SHP77 (cell line): Measurements from ENCODE around the gene TMA16.
"Not testable (repeated sequence)": the region's sequence is repeated elsewhere in the genome, so short reads cannot be mapped to it uniquely, and the experiment has no call there.

Experiments used
- DNase-seq, 2 experiments: peaks; one replicate each; lab custom pipeline; 2025; lab: John Stamatoyannopoulos, UW

TMA16 gene

GRCh38 chr4:163515198-163515597 is 20.7 kb downstream of the TMA16 start:
- no peak for DNase-seq

- no peak for DNase-seq
Measured at GRCh38 chr4:163523791-163524365, 29.4 kb downstream of the TMA16 start.

- no peak for DNase-seq
Measured at GRCh38 chr4:163525982-163526381, 31.5 kb downstream of the TMA16 start.

GRCh38 chr4:163527172-163527571 is 32.7 kb downstream of the TMA16 start:
- no peak for DNase-seq

GRCh38 chr4:163528653-163529052 is 34.2 kb downstream of the TMA16 start:
- DNase-seq, result no peak

GRCh38 chr4:163534056-163534455 is 39.6 kb downstream of the TMA16 start:
- no peak for DNase-seq

GRCh38 chr4:163535657-163536056 is 41.2 kb downstream of the TMA16 start:
- DNase-seq, result no peak

GRCh38 chr4:163536091-163536490 is 41.6 kb downstream of the TMA16 start:
- DNase-seq, result no peak

- no peak for DNase-seq
Measured at GRCh38 chr4:163537114-163537513, 42.6 kb downstream of the TMA16 start.

- DNase-seq, result not testable (repeated sequence)
Measured at GRCh38 chr4:163538820-163539219, 44.3 kb downstream of the TMA16 start.

GRCh38 chr4:163540448-163540847 is 46.0 kb downstream of the TMA16 start:
- no peak for DNase-seq

- DNase-seq, result no peak
Measured at GRCh38 chr4:163540977-163541376, 46.5 kb downstream of the TMA16 start.

GRCh38 chr4:163542275-163542674 is 47.8 kb downstream of the TMA16 start:
- DNase-seq, result no peak

GRCh38 chr4:163544407-163545038 is 50.0 kb downstream of the TMA16 start:
- DNase-seq, result peak; percentile 26 to 60

- DNase-seq, result peak; percentile 20 to 55
Measured at GRCh38 chr4:163548481-163549243, 54.2 kb downstream of the TMA16 start.

- DNase-seq, result no peak
Measured at GRCh38 chr4:163550869-163551267, 56.4 kb downstream of the TMA16 start.

- no peak for DNase-seq
Measured at GRCh38 chr4:163553146-163553545, 58.7 kb downstream of the TMA16 start.

- peak in 1 of 2 experiments; percentile 22 for DNase-seq
Measured at GRCh38 chr4:163554870-163555465, 60.5 kb downstream of the TMA16 start.

- no peak for DNase-seq
Measured at GRCh38 chr4:163556177-163556576, 61.7 kb downstream of the TMA16 start.

GRCh38 chr4:163556650-163557391 is 62.3 kb downstream of the TMA16 start:
- DNase-seq, result no peak

GRCh38 chr4:163558539-163559044 is 64.1 kb downstream of the TMA16 start:
- DNase-seq, result no peak

GRCh38 chr4:163562496-163562895 is 68.0 kb downstream of the TMA16 start:
- no peak for DNase-seq
